ENCODE results near the gene OSBPL5.

Gene OSBPL5

DNA sequence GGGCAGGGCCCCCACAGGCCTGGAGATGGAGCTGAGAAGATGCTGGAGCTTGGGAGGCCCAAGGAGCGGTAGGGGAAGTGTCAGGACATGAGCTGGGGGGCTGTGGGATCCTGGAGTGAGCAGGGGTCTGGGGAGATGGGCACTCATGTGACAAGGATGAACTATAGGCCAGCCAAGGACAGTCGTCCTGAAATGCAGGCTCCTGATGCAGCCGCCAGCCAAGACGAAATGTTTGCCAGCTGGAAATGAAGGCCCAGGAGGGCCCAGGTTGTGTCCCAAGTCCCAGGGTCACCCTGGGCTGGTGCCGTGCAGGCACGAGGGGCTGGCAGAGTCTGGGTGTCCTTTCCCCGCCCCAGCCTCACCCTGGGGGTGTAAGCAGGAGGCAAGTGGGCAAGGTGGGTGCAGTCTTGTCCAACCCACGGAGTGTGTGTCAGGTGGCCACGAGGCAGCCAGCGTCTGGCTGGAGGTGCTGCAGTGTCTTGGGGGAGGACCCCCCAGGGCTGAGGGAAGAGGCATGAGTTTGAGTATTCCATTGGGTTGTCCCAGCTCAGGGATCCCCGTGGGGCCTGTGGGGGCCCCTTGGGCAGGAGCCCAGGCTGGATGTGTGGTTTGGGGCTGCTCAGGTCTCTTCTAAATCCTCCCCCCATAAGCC, 32.1 kb upstream of the OSBPL5 start:
- DNase-seq, result no peak

DNA sequence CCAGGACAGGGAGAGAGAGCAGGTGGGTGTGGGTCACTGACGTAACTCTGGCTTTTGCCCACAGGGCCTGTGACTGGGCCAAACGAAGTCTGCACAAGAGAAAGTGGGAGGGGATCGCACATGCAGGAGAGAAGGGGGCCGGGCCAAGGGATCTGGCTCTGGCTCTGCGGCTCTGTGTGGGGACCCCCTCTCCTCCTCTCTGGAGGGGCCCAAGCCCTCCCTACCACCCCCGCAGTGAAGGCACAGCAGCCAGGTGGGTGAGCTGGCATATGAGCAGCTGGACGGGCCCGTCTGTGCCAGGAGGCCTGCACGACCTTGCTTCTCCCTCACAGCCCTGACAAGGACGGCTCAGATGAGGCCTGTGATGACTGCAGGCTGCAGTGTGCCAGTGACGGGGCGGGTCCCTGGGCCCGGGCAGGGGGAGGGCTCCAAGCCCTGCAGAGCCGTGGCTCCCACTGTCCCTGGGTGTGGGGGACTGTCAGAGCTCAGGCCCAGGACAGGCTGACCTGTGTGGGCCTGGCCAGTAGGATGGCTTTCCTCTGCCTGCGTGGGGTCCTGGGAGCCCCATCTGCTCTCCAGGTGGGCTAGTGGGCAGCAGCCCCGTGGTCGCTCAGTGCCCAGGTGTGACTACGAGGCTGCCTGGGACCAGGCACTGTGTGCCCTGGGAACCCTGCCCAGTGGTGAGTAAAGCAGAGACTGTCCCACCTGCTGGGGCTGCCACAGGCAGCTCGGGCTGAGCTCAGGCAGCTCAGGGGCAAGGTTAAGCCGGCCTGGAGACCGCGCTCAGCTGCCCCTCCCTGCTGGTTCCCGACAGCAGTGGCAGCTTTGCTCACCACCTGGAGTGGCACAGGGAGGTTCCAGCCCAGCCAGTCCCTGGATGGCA, 31.3 kb upstream of the OSBPL5 start:
- DNase-seq, result no peak

DNA sequence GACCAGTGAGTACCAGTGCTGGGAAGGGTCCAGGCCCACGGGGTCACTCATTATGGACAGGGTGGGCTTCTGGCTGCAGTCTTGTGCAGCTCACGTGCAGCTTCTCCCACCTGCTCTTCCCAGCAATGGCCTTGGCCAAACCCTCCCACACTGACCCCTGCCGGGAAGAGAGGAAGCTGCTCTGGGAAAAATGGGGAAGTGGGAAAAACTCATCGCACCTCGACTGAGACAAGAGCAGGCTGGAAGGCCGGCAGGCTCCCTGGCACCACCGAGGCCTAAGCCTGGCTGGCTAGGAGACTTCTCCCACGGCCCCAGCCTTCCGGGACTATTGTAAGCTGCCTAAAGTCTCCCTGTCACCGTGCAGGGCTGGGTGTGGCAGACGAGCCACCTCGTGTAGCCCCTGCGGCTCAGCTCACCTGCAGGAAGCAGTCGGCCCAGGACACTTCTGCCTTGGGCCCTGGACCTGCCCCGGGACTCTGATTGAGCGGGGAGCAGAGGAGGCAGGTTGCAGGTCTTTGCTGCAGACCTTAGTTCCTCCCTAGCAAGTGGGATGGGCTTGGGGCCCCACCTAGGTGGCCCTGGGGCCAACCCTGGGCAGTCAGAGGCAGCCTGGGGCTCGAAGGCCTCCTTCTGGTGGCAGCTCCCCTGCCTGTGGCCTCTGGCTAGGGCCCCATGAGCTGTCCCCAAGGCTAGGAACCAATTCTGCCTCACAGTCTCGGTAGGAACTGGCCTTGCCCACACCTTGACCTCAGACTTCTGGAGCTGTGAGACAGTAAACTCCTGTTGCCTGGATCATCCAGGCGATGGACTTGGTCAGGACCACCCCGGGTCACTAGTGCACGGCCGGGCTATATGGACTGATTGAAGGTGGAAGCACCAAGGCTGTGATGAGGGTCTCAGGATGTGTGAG, 30.4 kb upstream of the OSBPL5 start:
- no peak for DNase-seq

DNA sequence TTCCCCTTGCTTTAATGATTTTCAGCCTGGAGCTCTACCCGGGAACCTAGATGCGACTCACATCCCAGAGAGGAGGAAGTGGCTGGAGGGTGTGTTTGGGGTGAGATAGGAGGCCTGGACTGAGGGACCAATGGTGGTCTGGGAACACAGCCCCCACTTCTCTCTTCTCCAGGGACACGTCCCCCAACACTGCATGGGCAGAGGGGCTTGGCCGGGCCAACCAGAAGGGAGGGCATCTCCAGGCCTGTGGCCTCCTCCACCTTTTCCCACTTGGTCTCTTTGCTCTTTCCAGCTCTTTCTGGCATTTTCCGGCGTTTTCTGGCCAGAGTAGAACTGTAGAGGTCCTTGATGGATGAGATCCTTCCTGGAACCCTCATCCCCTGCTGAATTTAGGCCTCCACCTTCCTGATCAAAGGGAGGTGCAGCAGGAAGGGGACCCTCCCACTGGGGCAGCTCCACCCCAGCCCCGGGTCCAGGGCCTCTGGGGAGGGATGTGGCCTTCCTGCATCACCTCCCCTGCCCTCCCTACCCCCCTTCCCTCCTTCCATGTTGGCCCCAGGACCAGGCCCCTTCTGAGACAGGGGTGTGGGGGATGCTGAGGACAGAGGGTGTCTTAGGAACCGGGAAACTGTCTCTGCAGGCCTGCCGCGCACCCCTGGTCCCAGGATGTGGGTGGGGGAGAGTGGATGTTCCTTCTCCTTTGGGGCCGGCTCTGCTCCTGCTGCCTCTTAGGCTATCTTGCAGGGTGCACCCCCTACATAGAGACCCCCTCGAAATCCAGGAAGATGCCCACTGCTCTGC, 29.1 kb upstream of the OSBPL5 start:
- no peak for DNase-seq

DNA sequence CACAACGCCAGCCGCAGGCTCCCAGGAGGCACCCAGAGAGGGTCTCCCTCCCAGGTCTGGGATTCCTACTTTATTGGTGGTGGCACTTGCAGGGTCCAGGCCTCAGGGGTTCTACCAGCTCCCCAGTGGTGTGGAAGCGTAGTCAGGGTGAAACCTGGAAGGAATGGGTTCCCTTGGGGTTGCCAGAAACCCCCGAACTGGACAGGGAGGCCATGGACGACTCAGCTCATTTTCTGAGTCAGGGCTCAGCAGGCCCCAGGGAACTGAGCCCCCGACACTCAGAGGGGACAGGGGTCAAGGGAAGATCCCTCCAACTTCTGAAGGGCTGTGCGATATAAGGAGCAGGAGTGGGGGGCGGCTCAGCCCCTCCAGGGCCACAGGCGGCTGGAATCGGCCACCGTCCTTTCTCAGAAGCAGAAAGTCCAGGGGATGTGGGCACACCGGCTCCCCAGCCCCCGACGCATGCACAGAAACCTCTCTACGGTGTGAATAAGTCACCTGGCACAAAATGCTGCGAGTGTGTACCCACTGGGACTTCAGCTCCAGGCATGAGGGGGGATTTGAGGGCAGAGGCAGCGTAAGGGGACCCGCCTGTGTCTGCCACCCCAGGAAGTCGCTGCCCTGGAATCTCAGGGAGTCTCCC, 28.4 kb upstream of the OSBPL5 start:
- no peak for DNase-seq

DNA sequence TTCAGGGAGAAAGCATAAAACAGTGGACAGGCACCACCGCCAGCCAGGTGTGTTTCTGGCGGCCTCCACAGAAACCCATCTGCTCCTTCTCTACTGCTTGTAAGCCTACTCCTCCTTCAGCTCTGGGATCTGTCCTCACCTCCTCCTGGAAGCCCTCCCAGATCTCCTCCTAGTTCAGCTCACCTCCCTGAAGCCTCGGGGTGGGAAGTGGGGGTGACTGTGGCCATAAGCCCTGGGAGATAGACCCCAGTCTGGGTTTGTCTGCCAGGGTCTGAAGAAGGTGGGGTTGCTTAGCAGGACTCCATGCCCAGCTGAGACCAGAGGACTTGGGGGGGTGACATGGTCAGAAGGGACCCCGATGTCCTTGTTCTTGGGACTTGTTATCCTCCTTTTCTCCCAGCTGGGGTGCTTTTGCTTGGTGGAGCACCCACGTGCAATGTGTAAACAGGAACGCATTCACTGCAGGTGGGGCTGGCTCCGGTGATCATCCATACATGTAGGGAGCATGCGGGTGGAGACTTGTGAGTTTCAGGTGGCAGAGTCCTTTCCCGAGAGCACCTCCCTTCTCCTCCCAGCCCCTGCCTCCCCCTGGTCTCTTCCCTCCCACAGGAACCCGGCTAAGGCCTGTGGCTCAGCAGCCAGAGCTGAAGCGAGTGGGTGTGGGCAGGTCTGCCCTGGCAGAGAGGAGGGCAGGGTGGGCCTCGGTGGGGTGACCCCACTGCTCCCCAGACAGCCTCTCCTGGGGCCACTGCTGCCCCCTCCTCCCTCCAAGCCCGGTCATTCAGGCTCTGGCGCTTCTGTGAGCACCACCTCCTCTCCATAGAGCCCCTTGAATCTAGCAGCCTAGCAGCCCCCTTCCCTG, 27.6 kb upstream of the OSBPL5 start:
- no peak for DNase-seq

DNA sequence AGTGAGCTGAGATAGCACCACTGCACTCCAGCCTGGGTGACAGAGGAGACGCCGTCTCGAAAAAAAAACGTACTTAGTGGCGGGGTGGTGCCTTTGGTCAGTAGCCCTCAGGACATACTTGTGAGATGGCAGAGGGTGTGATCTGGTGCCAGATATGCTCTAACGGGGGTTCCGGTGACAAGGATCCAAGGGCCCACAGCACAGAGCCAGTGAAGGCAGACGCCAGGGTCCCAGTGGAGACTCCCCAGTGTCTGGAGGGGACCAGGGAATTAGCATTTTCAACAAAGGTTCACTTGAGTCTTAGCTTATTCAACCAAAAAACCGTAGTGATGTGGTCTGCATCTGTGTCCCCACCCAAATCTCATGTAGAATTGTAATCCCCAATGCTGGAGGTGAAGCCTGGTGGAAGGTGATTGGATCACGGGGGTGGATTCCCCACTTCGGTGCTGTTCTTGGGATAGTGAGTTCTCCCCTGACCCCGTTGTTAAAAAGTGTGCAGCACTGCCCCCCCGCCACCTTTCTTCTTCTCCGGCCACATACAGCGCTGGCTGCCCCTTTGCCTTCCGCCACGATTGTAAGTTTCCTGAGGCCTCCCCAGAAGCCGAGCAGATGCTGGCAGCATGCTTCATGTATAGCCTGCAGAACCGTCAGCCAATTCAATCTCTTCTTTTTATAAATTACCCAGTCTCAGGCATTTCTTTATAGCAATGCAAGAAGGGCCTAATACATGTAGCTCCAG, 26.6 kb upstream of the OSBPL5 start:
- no peak for DNase-seq

DNA sequence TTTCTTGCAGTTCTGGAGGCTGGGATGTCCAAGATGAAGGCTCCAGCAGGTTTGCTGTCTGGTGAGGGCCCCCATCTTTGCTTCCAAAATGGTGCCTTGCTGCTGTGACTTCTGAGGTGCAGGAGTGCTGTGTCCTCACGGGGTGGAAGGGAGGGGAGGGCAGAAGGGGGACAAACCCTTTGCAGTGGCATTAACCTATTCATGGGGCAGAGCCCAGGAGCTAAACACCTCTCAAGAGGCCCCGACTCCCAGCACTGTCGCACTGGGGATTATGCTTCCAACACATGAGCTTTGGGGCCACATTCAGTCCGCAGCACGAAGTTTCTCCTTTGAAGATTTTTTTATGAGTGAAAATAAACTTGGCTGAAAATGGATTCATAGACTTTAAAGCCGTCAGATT, 25.5 kb upstream of the OSBPL5 start:
- DNase-seq, result no peak

DNA sequence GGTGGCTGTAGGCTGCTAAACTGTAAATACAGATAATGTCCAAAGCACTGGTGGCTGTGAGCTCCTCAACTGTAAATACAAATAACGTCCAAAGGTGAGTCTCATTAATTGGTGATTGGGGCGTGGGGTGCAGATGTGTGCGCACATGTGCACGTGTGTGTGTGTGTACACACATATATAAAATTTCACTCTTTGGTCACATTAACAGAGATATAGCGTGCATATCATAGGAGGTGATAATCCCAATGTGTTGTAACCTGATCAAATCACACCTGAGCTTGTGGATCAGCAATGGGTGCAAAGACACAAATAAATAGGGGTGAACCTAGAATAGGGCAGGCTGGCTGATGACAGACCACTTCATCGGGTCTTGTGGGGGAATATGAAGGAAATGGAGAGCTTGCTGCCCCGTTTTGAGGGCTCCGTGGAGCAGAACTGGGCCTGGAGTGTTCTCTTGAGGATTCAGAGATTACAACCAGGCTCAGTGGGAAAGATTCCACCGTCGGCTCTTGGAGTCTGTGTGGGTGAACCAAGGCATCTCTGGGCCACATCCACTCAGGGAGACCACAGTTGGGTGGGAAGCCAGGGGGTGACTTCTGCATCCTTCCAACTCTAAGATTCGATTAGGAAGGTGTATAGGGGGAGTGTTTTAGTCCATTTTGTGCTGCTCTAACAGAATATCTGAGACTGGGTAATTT, 24.9 kb upstream of the OSBPL5 start:
- no peak for DNase-seq

DNA sequence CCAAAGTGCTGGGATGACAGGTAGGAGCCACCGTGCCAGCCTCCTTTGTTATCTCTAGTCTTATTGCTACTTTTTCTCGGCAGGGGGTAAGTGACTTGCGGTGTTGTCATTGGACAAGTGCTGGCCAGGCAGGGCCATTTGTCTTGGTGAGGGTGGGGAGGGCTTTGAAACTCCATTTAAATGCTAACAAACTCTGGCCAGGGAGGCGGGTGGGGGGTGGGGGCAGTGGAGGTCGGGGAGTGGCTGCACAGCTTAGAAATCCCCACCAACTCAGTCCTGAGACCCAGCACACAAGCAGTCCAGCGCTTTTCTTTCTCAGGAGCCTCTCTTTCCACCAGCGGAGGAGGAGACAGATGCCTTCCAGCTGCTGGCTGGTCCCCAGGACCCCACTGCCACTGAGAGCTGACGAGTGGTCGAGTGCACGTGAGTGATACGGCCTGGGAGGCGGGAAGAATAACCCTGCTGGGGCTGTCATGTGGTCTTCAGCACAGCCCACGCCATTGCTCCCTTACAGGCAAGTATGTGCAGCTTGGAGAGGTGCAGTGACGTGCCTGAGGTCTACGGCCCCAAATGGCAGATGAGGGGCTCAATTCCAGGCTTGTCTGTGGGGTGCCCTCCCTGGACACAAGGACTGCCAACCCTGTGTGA, 24.2 kb upstream of the OSBPL5 start:
- DNase-seq, result no peak

DNA sequence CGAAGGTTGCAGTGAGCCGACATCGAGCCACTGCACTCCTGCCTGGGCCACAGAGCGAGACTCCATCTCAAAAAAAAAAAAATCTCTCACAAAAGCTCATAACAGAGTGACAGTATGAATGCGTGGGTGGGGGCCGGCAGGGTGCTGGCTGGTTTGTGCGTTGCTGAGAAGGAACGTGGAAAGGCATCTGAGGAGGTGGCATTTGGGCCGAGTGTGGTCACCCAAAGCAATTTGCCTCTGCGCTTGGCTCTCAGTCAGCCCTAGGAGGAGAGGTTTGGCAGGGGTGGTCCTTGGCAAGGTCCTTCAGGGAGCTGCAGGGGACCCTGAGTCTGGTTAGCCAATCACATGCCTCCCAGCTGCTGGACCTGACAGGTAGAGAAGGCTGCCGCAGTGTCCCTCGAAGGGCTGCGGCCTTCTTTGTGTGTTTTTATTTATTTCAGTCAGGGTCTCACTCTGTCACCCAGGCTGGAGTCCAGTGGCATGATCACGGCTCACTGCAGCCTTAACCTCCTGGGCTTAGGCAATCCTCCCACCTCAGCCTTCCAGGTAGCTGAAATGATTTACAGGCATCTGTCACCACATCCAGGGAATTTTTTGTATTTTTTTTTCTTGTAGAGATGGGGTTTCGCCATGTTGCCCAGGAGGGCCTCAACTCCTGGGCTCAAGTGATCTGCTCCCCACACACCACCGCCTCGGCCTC, 23.5 kb upstream of the OSBPL5 start:
- DNase-seq, result no peak

DNA sequence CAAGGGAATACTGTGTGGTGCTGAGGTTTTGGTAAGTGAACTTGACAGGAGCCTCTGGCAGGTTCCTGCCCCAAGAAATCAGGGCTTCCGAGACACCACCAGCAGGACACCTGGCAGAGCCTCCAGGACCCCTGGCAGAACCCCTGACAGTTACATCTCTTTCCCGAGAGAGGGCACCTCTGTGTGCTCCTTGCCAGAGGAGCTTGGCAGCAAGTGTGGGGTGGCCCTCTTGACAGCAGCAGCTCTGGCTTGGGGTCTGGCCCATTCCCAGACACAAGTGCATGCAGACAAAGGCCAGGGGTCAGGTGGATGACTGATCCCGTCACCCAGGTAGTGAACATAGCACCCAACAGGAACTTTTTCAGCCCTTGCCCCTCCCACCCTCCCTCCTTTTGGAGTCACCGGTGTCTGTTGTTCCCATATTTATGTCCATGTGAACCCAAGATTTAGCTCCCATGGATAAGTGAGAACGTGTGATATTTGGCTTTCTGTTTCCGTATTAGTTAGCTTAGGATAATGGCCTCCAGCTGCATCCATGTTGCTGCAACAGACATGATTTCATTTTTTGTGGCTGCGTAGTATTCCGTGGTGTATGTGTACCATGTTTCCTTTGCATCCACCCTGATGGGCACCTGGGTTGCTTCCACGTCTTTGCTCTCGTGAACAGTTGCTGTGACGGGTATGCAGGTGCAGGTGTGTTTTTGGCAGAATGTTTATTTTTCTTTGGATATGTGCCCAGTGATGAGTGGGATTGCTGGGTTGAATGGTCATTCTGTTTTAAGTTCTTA, 21.2 kb upstream of the OSBPL5 start:
- DNase-seq, result no peak

DNA sequence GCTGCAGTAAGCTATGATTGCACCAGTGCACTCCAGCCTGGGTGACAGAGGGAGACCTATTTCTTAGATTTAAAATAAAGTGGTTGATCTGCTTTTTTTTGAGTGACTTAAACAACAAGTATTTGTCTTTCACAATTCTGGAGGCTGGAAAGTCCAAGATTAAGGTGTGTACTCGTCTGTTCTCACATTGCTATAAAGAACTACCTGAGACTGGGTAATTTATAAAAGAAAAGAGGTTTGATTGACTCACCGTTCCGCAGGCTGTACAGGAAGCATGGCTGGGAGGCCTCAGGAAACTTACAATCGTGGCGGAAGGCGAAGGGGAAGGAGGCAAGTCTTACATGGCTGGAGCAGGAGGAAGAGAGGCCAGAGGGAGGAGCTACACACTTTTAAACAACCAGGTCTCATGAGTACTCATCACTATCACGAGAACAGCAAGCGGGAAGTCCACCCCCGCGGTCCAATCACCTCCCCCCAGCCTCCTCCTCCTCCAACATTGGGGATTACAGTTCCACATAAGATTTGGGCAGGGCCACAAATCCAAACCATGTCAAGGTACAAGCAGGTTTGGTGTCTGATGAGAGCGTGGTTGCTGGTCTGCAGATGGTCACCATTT, 19.7 kb upstream of the OSBPL5 start:
- DNase-seq, result no peak

DNA sequence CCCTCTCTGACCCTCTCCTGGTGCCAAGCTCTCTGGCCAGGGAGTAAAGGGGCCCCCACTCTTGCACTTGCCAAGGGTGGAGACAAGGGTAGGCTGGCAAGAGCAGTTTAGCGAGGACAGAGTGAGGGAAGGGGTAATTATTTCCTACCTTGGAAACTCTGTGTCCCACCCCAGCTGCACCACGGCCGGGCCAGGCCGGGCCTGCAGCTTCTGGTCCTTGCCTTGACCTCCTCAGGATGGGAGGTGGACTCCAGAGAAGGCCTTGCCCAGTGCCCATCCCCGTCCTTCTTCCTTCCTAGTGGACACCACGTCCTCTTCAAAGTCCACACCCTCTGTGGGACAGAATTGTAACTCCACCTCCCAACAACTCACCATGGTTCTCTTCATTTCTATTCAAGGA, 18.4 kb upstream of the OSBPL5 start:
- DNase-seq, result no peak

DNA sequence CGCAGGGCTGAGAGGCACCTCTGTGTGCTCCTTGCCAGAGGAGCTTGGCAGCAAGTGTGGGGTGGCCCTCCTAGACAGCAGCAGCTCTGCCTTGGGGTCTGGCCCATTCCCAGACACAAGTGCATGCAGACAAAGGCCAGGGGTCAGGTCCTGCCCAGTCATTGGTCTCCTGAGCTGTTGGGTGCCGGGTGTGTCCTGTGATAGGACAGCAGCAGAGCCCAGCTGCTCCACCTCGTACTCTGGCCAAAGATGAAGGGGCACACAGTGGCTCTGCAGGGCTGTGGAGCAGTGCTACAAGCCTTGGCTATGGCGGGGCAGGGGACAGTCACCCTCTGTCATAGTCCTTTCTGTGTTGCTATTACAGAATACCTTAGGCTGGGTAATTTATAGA, 17.3 kb upstream of the OSBPL5 start:
- no peak for DNase-seq

DNA sequence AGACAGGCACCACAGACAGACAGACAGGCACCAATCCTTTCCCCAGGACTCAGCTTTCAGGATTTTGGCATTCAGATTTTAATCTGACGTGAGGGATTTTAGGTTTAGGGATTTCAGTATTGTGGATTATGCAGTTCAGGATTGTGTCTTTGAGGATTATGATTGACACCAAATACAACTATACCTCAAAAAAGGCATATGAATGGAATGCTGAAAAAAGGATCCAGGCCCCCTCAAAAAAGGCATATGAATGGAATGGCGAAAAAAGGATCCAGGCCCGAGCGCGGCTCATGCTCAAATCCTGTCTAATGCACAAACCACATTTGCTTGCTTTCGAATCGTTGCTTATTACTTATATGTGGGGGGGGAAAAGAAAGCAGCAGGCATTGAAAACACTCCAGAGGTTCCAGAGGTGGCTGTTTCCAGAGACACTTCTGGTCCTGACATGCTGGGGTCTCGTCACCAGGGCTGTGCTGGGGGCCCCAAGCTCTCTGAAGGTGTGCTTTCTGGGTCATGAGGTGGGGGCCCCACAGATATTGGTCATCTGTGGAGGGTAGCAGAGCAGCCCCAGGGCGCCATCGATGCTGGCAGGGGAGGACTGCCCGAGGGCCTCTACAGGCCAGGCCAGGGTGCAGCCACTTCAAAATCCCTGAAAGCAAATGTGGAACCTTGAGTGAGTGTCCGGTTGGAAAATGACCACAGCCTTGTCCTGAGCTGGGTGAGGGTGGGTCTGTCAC, 16.8 kb upstream of the OSBPL5 start:
- no peak for DNase-seq
